ENCODE results near the gene ZKSCAN1.
"Not testable (repeated sequence)": the region's sequence is repeated elsewhere in the genome, so short reads cannot be mapped to it uniquely, and the experiment has no call there.

The ZKSCAN1 gene

GRCh38 chr7:100003711-100004661 is 11.4 kb upstream of the ZKSCAN1 start:
- DNase-seq: no peak

- no peak for DNase-seq
These were observed 7.5 kb upstream of the ZKSCAN1 start for GRCh38 chr7:100007887-100008286.

- DNase-seq: no peak
These were observed 6.9 kb upstream of the ZKSCAN1 start for GRCh38 chr7:100008525-100008924.

- not testable (repeated sequence) for DNase-seq
These were observed 5.4 kb upstream of the ZKSCAN1 start for GRCh38 chr7:100009952-100010351.

GRCh38 chr7:100010901-100011300 is 4.5 kb upstream of the ZKSCAN1 start:
- DNase-seq: no peak

GRCh38 chr7:100011516-100011915 is 3.9 kb upstream of the ZKSCAN1 start:
- DNase-seq: no peak

- not testable (repeated sequence) for DNase-seq
These were observed 2.7 kb upstream of the ZKSCAN1 start for GRCh38 chr7:100012385-100013327.

GRCh38 chr7:100013328-100013676 is 2.1 kb upstream of the ZKSCAN1 start:
- DNase-seq: no peak

GRCh38 chr7:100016215-100016901 is 962 bp downstream of the ZKSCAN1 start:
- DNase-seq: no peak

- DNase-seq: no peak
These were observed 1.9 kb downstream of the ZKSCAN1 start for GRCh38 chr7:100017300-100017699.

- DNase-seq: no peak
These were observed 2.5 kb downstream of the ZKSCAN1 start for GRCh38 chr7:100017875-100018274.

- no peak for DNase-seq
These were observed 4.5 kb downstream of the ZKSCAN1 start for GRCh38 chr7:100019908-100020307.

GRCh38 chr7:100021297-100021696 is 5.9 kb downstream of the ZKSCAN1 start:
- no peak for DNase-seq

- DNase-seq: no peak
These were observed 7.2 kb downstream of the ZKSCAN1 start for GRCh38 chr7:100022621-100023020.

GRCh38 chr7:100023526-100023925 is 8.1 kb downstream of the ZKSCAN1 start:
- DNase-seq: no peak

- no peak for DNase-seq
These were observed 8.7 kb downstream of the ZKSCAN1 start for GRCh38 chr7:100024020-100024619.

- no peak for DNase-seq
These were observed 11.8 kb downstream of the ZKSCAN1 start for GRCh38 chr7:100027197-100027596.

GRCh38 chr7:100029596-100029995 is 14.2 kb downstream of the ZKSCAN1 start:
- no peak for DNase-seq

GRCh38 chr7:100033526-100033925 is 18.1 kb downstream of the ZKSCAN1 start:
- DNase-seq: no peak

- DNase-seq: no peak
These were observed 19.6 kb downstream of the ZKSCAN1 start for GRCh38 chr7:100034871-100035510.

- DNase-seq: no peak
These were observed 20.5 kb downstream of the ZKSCAN1 start for GRCh38 chr7:100035876-100036275.

- no peak for DNase-seq
These were observed 22.9 kb downstream of the ZKSCAN1 start for GRCh38 chr7:100038326-100038725.
